Ectodermal cell (in vitro differentiated cells): ENCODE results near the gene SIN3B.

ENCODE experiments used
- H3K27ac ChIP-seq: 2 replicates; pipeline ENCODE4 v1.7.0; 2013; ENCODE audit warnings: mild to moderate bottlenecking, low read depth, low read length; ENCODE audit not compliant: insufficient read depth, poor library complexity, severe bottlenecking
- H3K27me3 ChIP-seq: 2 replicates; pipeline ENCODE4 v1.7.0; 2013; ENCODE audit warnings: mild to moderate bottlenecking, low read length; ENCODE audit not compliant: insufficient read depth, control insufficient read depth, poor library complexity, severe bottlenecking
- H3K36me3 ChIP-seq: one replicate; pipeline ENCODE4 v1.7.0; 2013; ENCODE audit warnings: low read length; ENCODE audit not compliant: control insufficient read depth, insufficient read depth
- H3K4me1 ChIP-seq: one replicate; pipeline ENCODE4 v1.7.0; 2013; ENCODE audit warnings: low read length; ENCODE audit not compliant: control insufficient read depth, insufficient read depth
- H3K4me3 ChIP-seq: 2 replicates; pipeline ENCODE4 v1.7.0; 2013; ENCODE audit warnings: low read depth, low read length, control low read depth; ENCODE audit not compliant: insufficient read depth
- H3K9me3 ChIP-seq: 2 replicates; pipeline ENCODE4 v1.7.0; 2013; ENCODE audit warnings: mild to moderate bottlenecking, low read length, moderate library complexity; ENCODE audit not compliant: control insufficient read depth
- WGBS, 2 experiments: methylation state at CpG; one replicate each; pipeline ENCODE4 v1.1.7; 2013; ENCODE audit warnings: missing lambda C conversion rate in 2 of 2; 5-methylcytosine and 5-hydroxymethylcytosine counted together

The SIN3B gene

DNA sequence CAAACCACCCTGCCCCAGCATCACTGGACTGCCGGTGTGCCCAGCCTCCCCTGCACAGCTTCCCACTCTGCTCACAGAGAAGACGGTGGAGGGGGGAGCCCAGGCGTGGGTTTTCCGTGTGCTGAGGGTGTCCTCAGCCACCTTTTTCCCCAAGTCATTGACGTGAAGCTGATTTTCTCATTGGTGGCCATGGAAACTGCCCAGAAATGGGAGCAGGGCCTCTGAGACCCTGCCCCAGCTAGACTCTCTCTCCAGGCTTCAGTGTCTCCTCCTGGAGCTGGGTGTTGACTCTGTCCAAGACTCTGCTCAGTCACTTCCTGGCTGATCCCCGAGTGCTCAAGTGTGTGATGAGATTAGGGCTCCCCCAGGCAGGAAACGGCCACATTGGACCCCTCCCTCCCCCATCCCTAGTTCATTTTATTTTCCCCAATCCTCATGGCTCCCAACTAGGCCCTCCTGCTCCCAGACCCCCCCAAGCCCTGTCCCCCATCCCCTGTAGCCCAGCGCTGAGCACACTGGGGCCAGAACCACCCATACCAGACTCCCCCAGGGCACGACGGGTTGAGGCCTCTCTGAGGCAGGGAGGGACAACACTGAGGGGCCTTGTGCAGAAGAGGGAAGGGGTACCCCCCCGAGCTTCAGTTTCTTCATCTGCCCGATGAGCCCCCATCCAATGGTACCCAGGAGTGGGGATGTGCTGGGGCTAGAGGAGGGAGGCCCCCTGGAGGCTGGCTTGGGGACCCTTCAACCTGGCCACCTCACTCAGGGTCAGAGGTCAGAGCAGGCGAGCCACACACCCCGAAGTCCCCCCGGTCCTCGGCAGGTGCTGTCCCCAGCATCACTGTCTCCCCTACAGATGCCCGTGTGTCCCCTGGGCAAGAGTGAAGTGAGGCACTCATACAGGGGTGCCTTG lies 58.4 kb downstream of the SIN3B start:
- Histone ChIP-seq H3K36me3 (no peaks in the 10 kb centered on the region), H3K9me3 (no peaks in the 10 kb centered on the region), H3K27me3 (no peaks in the 10 kb centered on the region), H3K4me3 (no peak overlapping the region), H3K4me1 (no peaks in the 10 kb centered on the region), H3K27ac (no peak overlapping the region)
- 89 to 92% methylated on average over 17 of the region's 17 CpGs for WGBS, 2 experiments

DNA sequence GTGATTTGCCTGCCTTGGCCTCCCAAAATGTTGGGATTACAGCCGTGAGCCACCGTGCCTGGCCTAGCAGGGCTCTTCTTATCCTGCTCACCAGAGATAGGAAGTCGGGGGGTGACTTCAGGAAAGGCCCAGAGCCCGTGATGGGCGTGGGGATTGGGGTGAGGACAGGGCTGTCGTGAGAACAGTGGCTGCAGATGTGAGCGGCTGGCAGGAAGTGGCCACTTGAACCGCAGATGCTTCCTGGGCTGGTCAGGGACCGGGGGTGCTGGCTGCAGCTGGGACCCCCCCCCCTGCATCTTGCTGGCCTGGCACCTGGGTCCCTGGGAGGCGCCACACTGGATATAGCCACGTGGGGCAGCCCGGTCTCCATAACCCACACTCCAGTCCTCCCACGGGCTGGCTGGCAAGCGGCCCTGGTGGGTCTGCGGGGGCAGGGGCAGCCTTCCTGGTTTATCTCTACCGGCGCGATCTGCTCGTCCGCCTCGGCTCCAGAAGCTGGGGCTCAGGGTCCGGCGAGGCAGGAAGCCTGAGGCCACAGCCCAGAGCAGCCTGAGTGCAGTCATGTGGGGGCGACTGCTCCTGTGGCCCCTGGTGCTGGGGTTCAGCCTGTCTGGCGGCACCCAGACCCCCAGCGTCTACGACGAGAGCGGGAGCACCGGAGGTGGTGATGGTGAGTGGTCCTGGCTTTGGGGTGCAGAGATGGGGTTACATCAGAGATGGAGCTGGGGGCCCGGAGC lies 59.6 kb downstream of the SIN3B start, which contains the start of gene F2RL3:
F2RL3 (plus strand) TSS at position 371 of the 737 bp plus-strand sequence; CDS start at position 562, 191 bp downstream.
- Histone ChIP-seq H3K4me3 (no peak within 1 kb of the TSS), H3K27me3 (no peaks in the 10 kb centered on the region), H3K36me3 (no peaks in the 10 kb centered on the region), H3K9me3 (no peaks in the 10 kb centered on the region), H3K4me1 (no peaks in the 10 kb centered on the region), H3K27ac (no peak within 1 kb of the TSS)
- 89% methylated on average over 31 of the region's 31 CpGs for WGBS, 2 experiments

DNA sequence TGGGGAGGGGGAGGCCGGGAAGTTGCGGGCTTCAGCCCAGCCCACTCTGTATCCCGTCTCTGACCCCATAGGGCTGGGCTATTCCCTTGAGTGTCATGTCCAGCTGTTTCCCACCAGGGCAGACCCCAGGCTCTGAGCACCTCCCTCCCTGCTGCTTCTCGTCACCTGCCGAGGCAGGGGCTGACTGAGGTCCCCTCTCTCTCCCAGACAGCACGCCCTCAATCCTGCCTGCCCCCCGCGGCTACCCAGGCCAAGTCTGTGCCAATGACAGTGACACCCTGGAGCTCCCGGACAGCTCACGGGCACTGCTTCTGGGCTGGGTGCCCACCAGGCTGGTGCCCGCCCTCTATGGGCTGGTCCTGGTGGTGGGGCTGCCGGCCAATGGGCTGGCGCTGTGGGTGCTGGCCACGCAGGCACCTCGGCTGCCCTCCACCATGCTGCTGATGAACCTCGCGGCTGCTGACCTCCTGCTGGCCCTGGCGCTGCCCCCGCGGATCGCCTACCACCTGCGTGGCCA lies 60.2 kb downstream of the SIN3B start:
- no peak overlapping the region for H3K27ac ChIP-seq
- H3K27me3 ChIP-seq = no peaks in the 10 kb centered on the region
- H3K4me1 ChIP-seq = no peaks in the 10 kb centered on the region
- 93 to 94% methylated on average over 22 of the region's 22 CpGs for WGBS, 2 experiments
- H3K4me3 ChIP-seq = no peak overlapping the region
- H3K9me3 ChIP-seq = no peaks in the 10 kb centered on the region
- no peaks in the 10 kb centered on the region for H3K36me3 ChIP-seq

DNA sequence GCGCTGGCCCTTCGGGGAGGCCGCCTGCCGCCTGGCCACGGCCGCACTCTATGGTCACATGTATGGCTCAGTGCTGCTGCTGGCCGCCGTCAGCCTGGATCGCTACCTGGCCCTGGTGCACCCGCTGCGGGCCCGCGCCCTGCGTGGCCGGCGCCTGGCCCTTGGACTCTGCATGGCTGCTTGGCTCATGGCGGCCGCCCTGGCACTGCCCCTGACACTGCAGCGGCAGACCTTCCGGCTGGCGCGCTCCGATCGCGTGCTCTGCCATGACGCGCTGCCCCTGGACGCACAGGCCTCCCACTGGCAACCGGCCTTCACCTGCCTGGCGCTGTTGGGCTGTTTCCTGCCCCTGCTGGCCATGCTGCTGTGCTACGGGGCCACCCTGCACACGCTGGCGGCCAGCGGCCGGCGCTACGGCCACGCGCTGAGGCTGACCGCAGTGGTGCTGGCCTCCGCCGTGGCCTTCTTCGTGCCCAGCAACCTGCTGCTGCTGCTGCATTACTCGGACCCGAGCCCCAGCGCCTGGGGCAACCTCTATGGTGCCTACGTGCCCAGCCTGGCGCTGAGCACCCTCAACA lies 60.8 kb downstream of the SIN3B start:
- Histone ChIP-seq H3K9me3 (no peaks in the 10 kb centered on the region), H3K27me3 (no peaks in the 10 kb centered on the region), H3K4me3 (no peak overlapping the region), H3K27ac (no peak overlapping the region), H3K4me1 (no peaks in the 10 kb centered on the region), H3K36me3 (no peaks in the 10 kb centered on the region)
- WGBS, 2 experiments = 95% methylated on average over 48 of the region's 48 CpGs

GRCh38 chr19:16890461-16891184 lies 61.4 kb downstream of the SIN3B start:
- H3K27ac ChIP-seq = no peak overlapping the region
- H3K36me3 ChIP-seq = no peaks in the 10 kb centered on the region
- no peaks in the 10 kb centered on the region for H3K9me3 ChIP-seq
- H3K4me1 ChIP-seq = no peaks in the 10 kb centered on the region
- peaks cover 5% of the 10 kb centered on the region for H3K27me3 ChIP-seq
- WGBS, 2 experiments = 91% methylated on average over 23 of the region's 24 CpGs
- H3K4me3 ChIP-seq = no peak overlapping the region

GRCh38 chr19:16891696-16892382 lies 62.6 kb downstream of the SIN3B start:
- H3K27ac ChIP-seq = no peak overlapping the region
- 92 to 93% methylated on average over 12 of the region's 12 CpGs for WGBS, 2 experiments
- no peaks in the 10 kb centered on the region for H3K9me3 ChIP-seq
- peaks cover 16% of the 10 kb centered on the region for H3K27me3 ChIP-seq
- H3K36me3 ChIP-seq = no peaks in the 10 kb centered on the region
- H3K4me3 ChIP-seq = no peak overlapping the region
- H3K4me1 ChIP-seq = peaks cover 4% of the 10 kb centered on the region

GRCh38 chr19:16892436-16892835 lies 63.2 kb downstream of the SIN3B start:
- Histone ChIP-seq H3K4me3 (no peak overlapping the region), H3K4me1 (peaks cover 4% of the 10 kb centered on the region)
- WGBS, 2 experiments = 92 to 94% methylated on average over 4 of the region's 4 CpGs

DNA sequence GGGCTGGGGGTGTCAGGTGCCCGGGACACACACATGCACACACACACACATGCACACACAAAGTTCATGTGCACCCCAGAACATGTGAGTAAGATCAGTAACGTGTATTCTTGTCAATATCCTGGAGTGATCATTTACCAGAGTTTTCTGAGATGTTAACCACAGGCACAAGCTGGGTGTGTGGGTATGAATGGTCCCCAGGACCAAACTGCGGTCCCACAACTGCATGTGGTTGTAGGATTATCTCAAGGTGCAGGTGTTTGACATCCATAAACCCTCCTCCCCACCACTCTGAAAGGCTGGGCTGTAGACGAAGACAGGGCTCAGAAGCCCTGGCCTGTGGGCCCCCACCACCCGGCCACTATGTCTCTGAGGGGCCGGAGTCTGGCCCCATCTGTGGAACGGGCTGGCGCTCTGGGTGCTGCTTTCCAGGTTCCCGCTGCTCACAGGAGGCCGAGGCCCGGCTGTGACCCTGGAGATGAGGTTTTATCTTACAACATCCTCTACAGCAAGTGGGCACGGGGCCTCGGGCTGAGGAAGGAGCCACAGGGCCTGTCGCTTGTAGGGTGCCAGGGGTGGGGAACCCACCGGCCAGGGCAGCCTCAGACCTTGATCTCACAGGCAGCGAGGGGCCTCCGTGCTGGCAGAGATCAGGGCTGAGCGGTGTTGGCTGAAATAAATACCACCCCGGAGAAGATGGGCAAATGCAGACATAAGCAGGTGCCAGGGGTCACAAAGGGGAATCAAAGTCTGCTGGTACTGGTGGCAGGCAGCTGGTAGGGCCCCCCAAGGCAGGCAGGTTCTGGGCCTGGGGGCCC lies 63.9 kb downstream of the SIN3B start:
- Histone ChIP-seq H3K4me3 (no peak overlapping the region), H3K4me1 (peaks cover 4% of the 10 kb centered on the region), H3K27ac (no peak overlapping the region), H3K9me3 (no peaks in the 10 kb centered on the region), H3K27me3 (peaks cover 24% of the 10 kb centered on the region), H3K36me3 (no peaks in the 10 kb centered on the region)
- 92 to 93% methylated on average over 19 of the region's 19 CpGs for WGBS, 2 experiments

More at GRCh38 chr19:16892436-16892835, 63.2 kb downstream of the SIN3B start:
- Histone ChIP-seq H3K27me3 (peaks cover 18% of the 10 kb centered on the region), H3K27ac (no peak overlapping the region), H3K9me3 (no peaks in the 10 kb centered on the region), H3K36me3 (no peaks in the 10 kb centered on the region)

GRCh38 chr19:16893686-16893989 lies 64.4 kb downstream of the SIN3B start:
- WGBS, 2 experiments = 84 to 86% methylated on average over 14 of the region's 14 CpGs
- Histone ChIP-seq H3K27ac (no peak overlapping the region), H3K4me3 (no peak overlapping the region), H3K36me3 (no peaks in the 10 kb centered on the region), H3K9me3 (no peaks in the 10 kb centered on the region), H3K27me3 (peaks cover 30% of the 10 kb centered on the region), H3K4me1 (peaks cover 4% of the 10 kb centered on the region)
